ENCODE data around the gene TRIM25. TPM values are rescaled to one million over a fixed set of nuclear protein-coding genes. Genes with fewer than 3 reads are reported as not detected.

TRIM25 gene
- total and polyA plus RNA-seq, 9 donors: 12.5 to 71.7 (median 45.9) TPM

DNA sequence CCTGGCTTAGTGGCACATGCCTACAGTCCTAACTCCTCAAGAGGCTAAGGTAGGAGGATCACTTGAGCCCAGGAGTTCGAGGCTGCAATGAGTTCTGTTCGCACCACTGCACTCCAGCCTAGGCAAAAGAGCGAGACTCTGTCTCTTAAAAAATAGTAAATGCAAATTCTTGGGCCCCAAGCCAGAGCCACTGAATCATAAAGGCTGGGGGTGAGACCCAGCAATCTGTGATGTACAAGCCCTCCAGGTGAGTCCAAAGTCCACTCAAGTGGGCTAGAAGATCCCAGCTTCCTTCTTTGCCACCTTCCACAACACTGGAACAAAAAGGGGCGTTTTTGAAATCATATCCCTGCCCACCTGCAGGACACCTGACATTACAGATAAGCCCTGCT, 16.9 kb downstream of the TRIM25 start:
- 91 to 94% (median 94%) methylated on average over 4 of the region's 4 CpGs for WGBS, 3 donors
- TF ChIP-seq EP300 (IDR thresholded peaks at IDR 0.05) (no peak), POLR2A (IDR thresholded peaks at IDR 0.05) (no peak)
- H3K9me3 ChIP-seq: no peaks in the 10 kb centered on the region
- H3K4me1 ChIP-seq (ENCODE audit: insufficient read depth): no peaks in the 10 kb centered on the region
- no peak overlapping the region for H3K27ac ChIP-seq
- H3K36me3 ChIP-seq: peaks cover 2% of the 10 kb centered on the region
- intact Hi-C loops (cut with DNase I): loop anchor here in 1 of 4 donors (5.0 kb wide), 1 partner anchor 60 kb away; no protein-coding TSS in a partner anchor
- DNase-seq: no peak
- no peak overlapping the region for H3K4me3 ChIP-seq
- no peaks in the 10 kb centered on the region for H3K27me3 ChIP-seq

GRCh38 chr17:56896217-56896967, 17.5 kb downstream of the TRIM25 start:
- intact Hi-C loops (cut with DNase I): loop anchor here in 1 of 4 donors (5.0 kb wide), 1 partner anchor 61 kb away; no protein-coding TSS in a partner anchor
- Histone ChIP-seq H3K4me3 (no peak overlapping the region), H3K27me3 (no peaks in the 10 kb centered on the region), H3K4me1 (ENCODE audit: insufficient read depth) (no peaks in the 10 kb centered on the region), H3K9me3 (no peaks in the 10 kb centered on the region), H3K27ac (no peak overlapping the region), H3K36me3 (peaks cover 2% of the 10 kb centered on the region)
- no peak for DNase-seq
- 59 to 73% (median 72%) methylated on average over 3 of the region's 3 CpGs for WGBS, 3 donors
- TF ChIP-seq EP300 (IDR thresholded peaks at IDR 0.05) (no peak), POLR2A (IDR thresholded peaks at IDR 0.05) (no peak)
- TF ChIP-seq, protein P1, sequence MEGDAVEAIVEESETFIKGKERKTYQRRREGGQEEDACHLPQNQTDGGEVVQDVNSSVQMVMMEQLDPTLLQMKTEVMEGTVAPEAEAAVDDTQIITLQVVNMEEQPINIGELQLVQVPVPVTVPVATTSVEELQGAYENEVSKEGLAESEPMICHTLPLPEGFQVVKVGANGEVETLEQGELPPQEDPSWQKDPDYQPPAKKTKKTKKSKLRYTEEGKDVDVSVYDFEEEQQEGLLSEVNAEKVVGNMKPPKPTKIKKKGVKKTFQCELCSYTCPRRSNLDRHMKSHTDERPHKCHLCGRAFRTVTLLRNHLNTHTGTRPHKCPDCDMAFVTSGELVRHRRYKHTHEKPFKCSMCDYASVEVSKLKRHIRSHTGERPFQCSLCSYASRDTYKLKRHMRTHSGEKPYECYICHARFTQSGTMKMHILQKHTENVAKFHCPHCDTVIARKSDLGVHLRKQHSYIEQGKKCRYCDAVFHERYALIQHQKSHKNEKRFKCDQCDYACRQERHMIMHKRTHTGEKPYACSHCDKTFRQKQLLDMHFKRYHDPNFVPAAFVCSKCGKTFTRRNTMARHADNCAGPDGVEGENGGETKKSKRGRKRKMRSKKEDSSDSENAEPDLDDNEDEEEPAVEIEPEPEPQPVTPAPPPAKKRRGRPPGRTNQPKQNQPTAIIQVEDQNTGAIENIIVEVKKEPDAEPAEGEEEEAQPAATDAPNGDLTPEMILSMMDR (IDR thresholded peaks at IDR 0.05): no peak

DNA sequence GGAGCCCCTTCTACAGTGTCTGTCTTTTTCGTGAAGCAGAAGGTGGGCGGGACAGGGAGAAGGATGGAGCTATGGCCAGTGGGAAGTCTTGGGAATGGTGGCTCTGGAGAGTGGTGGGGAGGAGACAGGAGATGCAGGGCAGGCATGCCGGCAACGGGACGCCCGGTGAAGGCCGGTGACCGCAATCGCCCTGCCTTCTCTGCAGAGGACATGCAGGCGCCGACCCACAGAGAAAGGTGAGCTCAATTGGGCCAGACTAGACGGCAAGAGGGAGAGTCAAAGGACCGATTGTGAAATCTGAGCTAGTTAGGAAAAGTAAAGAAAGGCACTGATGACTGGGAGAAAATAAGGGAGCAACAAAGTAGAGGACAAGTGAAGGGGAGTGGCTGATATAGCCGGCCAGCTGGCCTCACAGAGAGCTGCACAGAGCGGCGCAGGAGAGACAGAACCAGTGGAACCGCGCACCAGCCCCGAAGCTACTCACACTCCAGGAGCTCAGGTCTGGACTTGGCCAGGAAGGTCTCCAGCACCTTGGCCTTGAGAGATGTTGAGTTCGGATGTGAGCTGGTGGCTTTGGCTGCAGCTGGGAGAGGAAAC, 18.9 kb downstream of the TRIM25 start:
- Histone ChIP-seq H3K27me3 (no peaks in the 10 kb centered on the region), H3K4me1 (ENCODE audit: insufficient read depth) (peaks cover 2% of the 10 kb centered on the region), H3K4me3 (no peak overlapping the region), H3K9me3 (no peaks in the 10 kb centered on the region), H3K27ac (no peak overlapping the region), H3K36me3 (no peaks in the 10 kb centered on the region)
- DNase-seq: no peak
- intact Hi-C loops (cut with DNase I): loop anchor here in 1 of 4 donors (5.0 kb wide), 1 partner anchor 62 kb away; no protein-coding TSS in a partner anchor
- no peak for TF ChIP-seq POLR2A (IDR thresholded peaks at IDR 0.05)
- no peak for TF ChIP-seq EP300 (IDR thresholded peaks at IDR 0.05)
- TF ChIP-seq, protein P1 (IDR thresholded peaks at IDR 0.05): no peak
- 89 to 92% (median 89%) methylated on average over 20 of the region's 20 CpGs for WGBS, 3 donors

GRCh38 chr17:56893503-56893902, 20.3 kb downstream of the TRIM25 start:
- Histone ChIP-seq H3K27me3 (no peaks in the 10 kb centered on the region), H3K36me3 (no peaks in the 10 kb centered on the region), H3K9me3 (no peaks in the 10 kb centered on the region), H3K27ac (no peak overlapping the region), H3K4me1 (ENCODE audit: insufficient read depth) (peaks cover 2% of the 10 kb centered on the region), H3K4me3 (no peak overlapping the region)
- WGBS, 3 donors: 75 to 78% (median 78%) methylated on average over 7 of the region's 7 CpGs
- intact Hi-C loops (cut with DNase I): no loop called here
- no peak for TF ChIP-seq EP300 (IDR thresholded peaks at IDR 0.05)
- TF ChIP-seq, protein P1 (IDR thresholded peaks at IDR 0.05): no peak
- TF ChIP-seq POLR2A (IDR thresholded peaks at IDR 0.05): no peak
- no peak for DNase-seq

GRCh38 chr17:56892333-56892732, 21.5 kb downstream of the TRIM25 start:
- Histone ChIP-seq H3K9me3 (no peaks in the 10 kb centered on the region), H3K4me1 (ENCODE audit: insufficient read depth) (peaks cover 2% of the 10 kb centered on the region), H3K36me3 (no peaks in the 10 kb centered on the region), H3K4me3 (no peak overlapping the region), H3K27ac (no peak overlapping the region), H3K27me3 (no peaks in the 10 kb centered on the region)
- TF ChIP-seq POLR2A (IDR thresholded peaks at IDR 0.05) (no peak), EP300 (IDR thresholded peaks at IDR 0.05) (no peak)
- TF ChIP-seq, protein P1 (IDR thresholded peaks at IDR 0.05): no peak
- 96 to 97% (median 97%) methylated on average over 1 of the region's 1 CpG for WGBS, 3 donors
- no peak for DNase-seq
- intact Hi-C loops (cut with DNase I): no loop called here

Data from ovary (tissue), 9 donors.